GM15510 (cell line): ENCODE data around the gene NAE1.

Source experiments
- POLR2A ChIP-seq: IDR thresholded peaks from 3 replicates; pipeline ENCODE4 v1.6.1; 2011; ENCODE audit warnings: borderline replicate concordance; ENCODE audit not compliant: insufficient read length; ENCODE audit errors: extremely low read depth

NAE1 gene

GRCh38 chr16:66842765-66843164 is 12.0 kb upstream of the NAE1 start:
- TF ChIP-seq POLR2A: no peak

DNA sequence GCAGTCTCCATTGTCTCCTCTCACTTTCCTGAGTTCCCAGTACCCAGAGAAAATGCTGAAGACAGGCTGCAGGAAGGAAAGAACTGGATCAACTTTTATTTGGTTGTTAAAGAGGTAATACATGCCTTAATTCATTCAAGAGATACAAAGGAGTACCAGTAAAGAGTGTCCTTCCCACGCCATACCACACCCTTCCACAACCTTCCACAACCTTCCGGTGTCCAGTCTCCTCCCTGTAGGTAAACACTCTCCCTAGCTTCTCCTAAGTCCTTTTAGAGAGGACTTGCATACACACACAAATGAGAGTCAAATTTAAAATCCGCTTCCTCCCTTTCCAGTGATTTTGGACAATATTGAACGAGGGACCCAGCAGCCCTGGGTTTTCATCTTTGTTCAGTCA is 10.6 kb upstream of the NAE1 start:
- no peak for TF ChIP-seq POLR2A

DNA sequence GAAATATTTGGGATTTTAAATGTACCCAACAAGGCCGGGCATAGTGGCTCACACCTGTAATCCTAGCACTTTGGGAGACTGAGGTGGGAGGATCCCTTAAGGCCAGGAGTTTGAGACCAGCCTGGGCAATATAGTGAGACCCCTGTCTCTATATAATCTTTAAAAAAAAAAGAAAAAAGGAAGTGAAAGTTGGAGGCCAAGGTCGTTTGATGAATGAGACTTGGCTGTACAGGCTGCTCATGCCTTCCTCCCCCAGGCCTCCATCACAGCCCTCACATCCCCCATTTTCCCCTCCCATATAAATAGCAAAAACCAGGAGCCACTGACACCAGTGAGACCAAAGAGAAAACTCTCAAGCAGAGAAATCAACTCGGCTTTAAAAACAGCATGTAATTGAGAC is 10.1 kb upstream of the NAE1 start:
- no peak for TF ChIP-seq POLR2A

DNA sequence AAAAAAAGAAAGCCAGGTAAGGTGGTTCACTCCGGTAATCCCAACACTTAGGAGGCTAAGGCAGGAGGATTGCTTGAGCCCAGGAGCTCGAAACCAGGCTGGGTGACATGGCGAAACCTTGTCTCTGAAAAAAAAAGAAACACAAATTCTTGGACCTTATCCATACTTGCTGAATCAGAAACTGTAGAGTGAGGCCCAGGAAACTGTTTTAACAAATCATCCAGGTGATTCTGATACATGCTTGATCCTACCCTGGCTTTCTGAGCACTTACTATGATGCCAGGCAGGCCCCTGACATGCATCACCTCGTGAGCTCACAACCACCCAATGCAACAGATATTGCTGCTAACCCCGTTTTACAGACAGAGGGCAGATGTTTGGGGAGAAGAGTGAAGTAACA is 4.0 kb upstream of the NAE1 start:
- TF ChIP-seq POLR2A: no peak

DNA sequence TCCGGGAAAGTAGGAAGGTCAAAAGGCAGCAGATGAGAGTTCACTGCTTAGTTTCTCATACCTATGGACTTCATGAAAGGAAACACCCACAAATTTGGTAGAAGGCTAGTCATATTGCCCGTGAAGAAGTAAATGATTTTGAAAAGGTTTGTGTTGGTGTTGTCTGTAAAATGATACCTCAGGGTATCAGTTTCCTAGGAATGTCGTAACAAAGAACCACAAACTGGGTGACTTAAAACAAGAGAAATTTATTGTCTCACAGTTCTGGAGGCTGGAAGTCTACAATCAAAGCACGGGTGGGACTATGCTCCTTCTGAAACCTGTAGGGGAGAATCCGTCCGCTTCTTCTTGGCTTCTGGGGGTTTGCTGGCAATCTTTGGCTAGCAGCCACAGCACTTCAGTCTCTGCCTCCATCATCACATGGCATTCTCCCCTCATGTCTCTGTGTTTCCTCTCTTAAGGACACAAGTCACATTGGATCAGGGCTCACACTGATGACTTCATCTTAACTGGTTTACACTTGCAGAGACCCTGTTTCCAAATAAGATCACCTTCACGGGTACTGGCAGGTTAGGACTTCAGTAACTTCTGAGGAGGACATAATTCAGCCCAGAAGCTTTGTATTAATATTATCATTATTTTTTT is 2.0 kb upstream of the NAE1 start:
- no peak for TF ChIP-seq POLR2A

DNA sequence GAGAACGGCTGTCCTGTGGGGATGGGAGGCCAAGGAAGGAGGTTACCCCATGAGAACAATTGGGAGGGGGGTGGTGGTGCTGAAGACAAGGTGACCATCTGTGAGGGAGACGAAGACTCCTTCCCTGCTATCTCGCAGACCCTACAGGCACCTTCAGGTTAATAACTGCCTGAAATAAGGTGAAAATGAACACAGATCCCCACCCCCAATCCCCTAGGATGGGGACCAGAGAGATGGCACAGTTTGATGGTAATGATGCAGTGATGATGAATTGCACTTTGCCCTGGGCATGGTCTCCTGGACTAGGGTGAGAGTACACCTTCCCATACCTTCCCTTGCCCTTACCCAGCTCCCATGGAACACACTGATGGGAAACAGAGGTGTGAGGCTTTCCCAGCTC is 1.4 kb upstream of the NAE1 start:
- TF ChIP-seq POLR2A: no peak

DNA sequence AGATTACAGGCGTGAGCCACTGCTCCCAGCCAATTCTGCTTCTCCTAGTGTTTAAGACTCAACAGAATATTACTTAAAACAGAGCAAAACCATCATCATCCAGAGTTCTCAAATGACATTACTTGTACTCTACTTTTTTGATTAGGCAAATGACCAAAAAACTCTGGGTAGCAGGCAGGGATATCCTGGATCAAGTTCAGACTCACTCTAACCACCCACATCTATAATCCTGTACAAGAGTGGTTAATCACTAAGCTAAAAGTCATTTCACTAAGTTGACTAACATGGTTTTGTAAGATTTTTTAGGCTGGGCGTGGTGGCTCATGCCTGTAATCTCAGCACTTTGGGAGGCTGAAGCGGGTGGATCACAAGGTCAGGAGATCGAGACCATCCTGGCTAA is 6.8 kb downstream of the NAE1 start:
- no peak for TF ChIP-seq POLR2A

- no peak for TF ChIP-seq POLR2A
These were observed 16.0 kb downstream of the NAE1 start for GRCh38 chr16:66814734-66815133.

DNA sequence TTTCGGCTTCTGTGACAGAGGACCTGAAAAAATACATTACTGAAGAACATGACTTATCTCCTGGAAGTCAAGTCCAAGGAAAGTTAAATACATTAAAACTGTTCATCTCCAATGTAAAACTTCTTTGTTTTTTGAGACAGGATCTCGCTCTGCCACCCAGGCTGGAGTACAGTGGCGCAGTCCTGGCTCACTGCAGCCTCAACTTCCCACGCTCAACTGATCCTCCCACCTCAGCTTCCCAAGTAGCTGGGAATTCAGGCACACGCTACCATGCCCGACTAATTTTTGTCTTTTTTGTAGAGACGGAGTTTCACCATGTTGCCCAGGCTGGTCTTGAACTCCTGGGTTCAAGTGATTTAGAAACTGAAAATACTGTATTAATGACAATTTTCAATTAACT is 19.7 kb downstream of the NAE1 start:
- no peak for TF ChIP-seq POLR2A

- no peak for TF ChIP-seq POLR2A
These were observed 20.4 kb downstream of the NAE1 start for GRCh38 chr16:66810391-66810790.

DNA sequence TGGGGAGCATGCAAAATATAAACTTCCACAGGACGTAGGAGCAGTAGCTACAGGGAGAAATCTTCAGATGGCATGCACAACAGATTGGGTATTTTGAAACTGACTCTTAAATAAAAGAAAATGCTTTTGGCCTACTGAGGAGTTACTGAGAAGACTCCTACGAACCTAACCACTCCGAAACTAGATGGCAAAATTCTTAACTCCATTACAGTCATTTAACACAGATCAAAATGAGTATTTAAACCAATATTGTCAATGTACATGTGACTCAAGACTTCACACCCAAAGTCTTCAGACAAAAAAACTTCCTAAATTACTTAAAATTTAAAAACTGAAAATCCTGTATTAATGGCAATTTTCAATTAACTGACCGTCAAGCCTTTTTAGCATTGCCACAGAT is 21.0 kb downstream of the NAE1 start:
- TF ChIP-seq POLR2A: no peak

DNA sequence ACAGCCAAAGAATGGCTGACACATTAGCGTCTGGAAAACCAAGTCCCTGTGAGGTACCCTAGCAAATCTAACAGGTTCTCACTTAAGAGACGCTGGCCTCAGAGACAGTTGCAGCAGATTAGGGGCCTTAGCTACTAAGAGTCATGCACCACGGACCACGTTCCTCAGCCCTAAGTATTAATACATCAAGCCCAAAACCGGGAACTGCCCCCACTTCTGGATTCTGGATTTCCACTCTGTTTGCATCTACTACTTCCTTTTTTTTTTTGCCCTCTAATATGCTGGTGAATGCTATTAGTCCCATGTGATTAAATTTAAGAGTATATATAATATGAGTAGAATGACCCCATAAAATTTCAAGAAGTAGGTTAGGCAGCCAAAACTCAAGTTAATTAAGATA is 28.6 kb downstream of the NAE1 start:
- TF ChIP-seq POLR2A: no peak

DNA sequence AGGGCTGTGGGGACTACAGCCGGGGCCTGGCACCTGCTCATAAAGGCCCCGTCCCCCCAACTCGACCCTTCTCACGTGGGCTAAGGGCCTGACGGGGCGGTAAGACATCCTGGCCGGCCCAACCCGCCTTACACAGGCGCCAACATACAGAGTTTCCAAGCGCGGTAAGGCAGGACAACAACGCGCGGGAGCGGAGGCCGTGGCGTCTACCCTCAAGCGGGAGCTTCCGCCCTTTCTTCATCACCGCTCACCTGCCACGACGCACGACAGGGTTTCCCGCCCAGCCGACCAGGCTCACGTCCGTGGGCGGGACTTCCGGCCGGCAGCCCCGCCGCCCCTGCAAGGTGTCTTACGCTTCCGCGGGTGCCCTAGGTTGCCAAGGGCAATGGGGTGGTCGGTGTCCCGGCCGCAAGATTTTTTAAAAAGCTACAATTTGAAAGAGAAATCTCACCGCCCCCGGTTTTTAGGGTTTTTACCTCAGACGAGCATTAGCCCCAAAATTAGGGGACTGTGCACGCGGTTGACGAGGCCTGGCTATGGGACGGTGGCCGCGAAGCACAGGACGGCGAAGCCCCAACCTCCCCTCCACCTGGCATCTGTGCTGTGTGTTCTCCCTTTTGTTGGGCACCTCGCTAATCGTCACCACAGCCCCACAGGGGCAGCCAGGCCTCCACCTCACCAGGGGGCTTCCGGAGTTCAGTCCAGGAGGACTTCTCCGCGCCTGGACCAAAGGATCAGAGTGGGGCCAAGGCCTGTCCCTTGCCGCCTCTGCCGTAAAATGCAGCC is 29.3 kb downstream of the NAE1 start, which contains the start of gene TERB1:
TERB1 (minus strand) TSS at position 265 of the 786 bp plus-strand sequence. CDS start 4,786 bp downstream, outside the sequence.
- TF ChIP-seq POLR2A: no peak

DNA sequence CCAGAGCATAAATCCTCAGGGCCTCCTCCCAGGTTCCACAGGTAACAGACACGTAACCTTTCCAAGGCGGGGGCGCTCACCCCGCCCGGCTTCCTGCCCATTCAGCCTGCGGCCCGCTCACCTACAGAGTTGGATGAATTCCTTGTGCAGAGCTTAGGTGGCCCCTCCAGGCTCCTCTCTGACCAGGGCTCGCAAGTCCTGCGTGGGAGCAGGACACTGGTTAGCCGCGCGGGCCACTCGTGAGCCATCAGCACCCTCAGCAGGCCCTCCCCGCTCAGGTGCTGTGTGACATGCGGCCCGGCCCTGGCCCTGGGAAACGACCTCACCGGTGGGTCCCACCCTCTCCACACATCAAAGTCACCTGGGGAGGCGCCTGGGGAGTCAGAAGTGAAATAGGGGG is 29.9 kb downstream of the NAE1 start:
- TF ChIP-seq POLR2A: no peak

DNA sequence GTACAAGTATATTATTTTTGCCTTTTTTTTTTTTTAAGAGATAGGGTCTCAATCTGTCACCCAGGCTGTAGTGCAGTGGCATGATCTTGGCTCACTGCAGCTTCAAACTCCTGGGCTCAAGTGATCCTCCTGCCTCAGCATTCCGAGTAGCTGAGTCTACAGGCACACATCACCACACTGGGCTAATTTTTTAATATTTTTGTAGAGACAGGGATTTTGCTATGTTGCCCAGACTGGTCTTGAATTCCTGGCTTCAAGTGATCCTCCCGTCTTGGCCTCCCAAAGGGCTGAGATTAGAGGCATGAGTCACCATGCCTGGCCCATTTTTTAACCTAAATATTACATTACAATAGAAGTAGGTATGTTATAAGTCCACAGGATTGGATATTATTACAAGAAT is 32.6 kb downstream of the NAE1 start:
- TF ChIP-seq POLR2A: no peak

- TF ChIP-seq POLR2A: no peak
These were observed 40.5 kb downstream of the NAE1 start for GRCh38 chr16:66790130-66790733.
